H1 (cell line): ENCODE measurements around the gene PRRX1. TPM values are rescaled to one million over a fixed set of nuclear protein-coding genes. Genes with fewer than 3 reads are reported as not detected.

Experiments used
- CTCF ChIA-PET: fragments of 300-600 bp; sonication (Branson Sonifier 250); formaldehyde crosslinking; loops from one replicate; lab custom pipeline; 2021; ENCODE audit not compliant: partially characterized antibody; lab: Charles Lee
- POLR2A ChIA-PET: fragments of 300-600 bp; sonication (Branson Sonifier 250); formaldehyde crosslinking; loops from one replicate; lab custom pipeline; 2021; ENCODE audit warnings: inconsistent platforms; ENCODE audit not compliant: partially characterized antibody; lab: Charles Lee
- DNase-seq, 2 experiments: peaks; one replicate each; pipeline versions ENCODE4 v3.0.0 to v3.0.0-alpha.2; 2010 to 2022; ENCODE audit warnings: low spot score in 2 of 2, low read depth in 1 of 2, mixed read lengths in 1 of 2
- FAIRE-seq: peaks from 2 replicates; lab custom pipeline; 2011; peaks lifted over from hg19 to GRCh38; lab: Jason Lieb, UNC
- H2AFZ ChIP-seq: 2 replicates; pipeline ENCODE4 v1.8.1; 2012; ENCODE audit warnings: low read length, inconsistent platforms
- H2AK5ac ChIP-seq: 2 replicates; pipeline ENCODE4 v1.6.1; 2013; ENCODE audit warnings: low read depth, low read length
- H2BK120ac ChIP-seq: replicated peaks from 2 replicates; pipeline ENCODE3; 2013; ENCODE audit warnings: low read depth, low read length, inconsistent platforms
- H2BK12ac ChIP-seq: 2 replicates; pipeline ENCODE4 v1.6.1; 2013; ENCODE audit warnings: low read depth, low read length
- H2BK15ac ChIP-seq: 2 replicates; pipeline ENCODE4 v1.6.1; 2013; ENCODE audit warnings: low read length
- H2BK20ac ChIP-seq: 2 replicates; pipeline ENCODE4 v1.6.1; 2013; ENCODE audit warnings: low read length
- H2BK5ac ChIP-seq: 2 replicates; pipeline ENCODE4 v1.6.1; 2013; ENCODE audit warnings: low read depth, low read length
- H3K14ac ChIP-seq: 2 replicates; pipeline ENCODE4 v1.6.1; 2013; ENCODE audit warnings: inconsistent platforms; ENCODE audit not compliant: insufficient read length
- H3K18ac ChIP-seq: 2 replicates; pipeline ENCODE4 v1.6.1; 2013; ENCODE audit warnings: low read length; ENCODE audit errors: extremely low read depth
- H3K23ac ChIP-seq: 2 replicates; pipeline ENCODE4 v1.6.1; 2013; ENCODE audit warnings: inconsistent platforms; ENCODE audit not compliant: insufficient read length
- H3K23me2 ChIP-seq: 2 replicates; pipeline ENCODE4 v1.6.1; 2013; ENCODE audit warnings: low read depth, low read length
- H3K27ac ChIP-seq: 2 replicates; pipeline ENCODE4 v1.6.1; 2011; ENCODE audit warnings: low read depth, low read length, inconsistent platforms
- H3K27me3 ChIP-seq, 4 experiments: replicated peaks in 1 of 4; 1 replicate in 1 of 4; 2 replicates in 3 of 4; pipeline versions ENCODE4 v1.6.1 to v1.8.1; 2011 to 2013; ENCODE audit warnings: low read length in 3 of 4, mild to moderate bottlenecking in 3 of 4, inconsistent platforms in 2 of 4, mixed read lengths in 2 of 4, moderate library complexity in 1 of 4; ENCODE audit not compliant: control insufficient read depth in 3 of 4, insufficient read depth in 3 of 4; ENCODE audit errors: extremely low read depth in 1 of 4
- H3K36me3 ChIP-seq, 4 experiments: 2 replicates each; pipeline versions ENCODE4 v1.6.1 to v1.8.1; 2011 to 2013; ENCODE audit warnings: mild to moderate bottlenecking in 4 of 4, low read length in 3 of 4, moderate library complexity in 2 of 4, control low read depth in 1 of 4, inconsistent platforms in 1 of 4; ENCODE audit not compliant: insufficient read depth in 4 of 4, control insufficient read depth in 2 of 4
- H3K4ac ChIP-seq: replicated peaks from 2 replicates; pipeline ENCODE3; 2013; ENCODE audit warnings: low read length, low read depth, mixed read lengths, inconsistent platforms; ENCODE audit not compliant: insufficient read length
- H3K4me1 ChIP-seq, 4 experiments: replicated peaks in 1 of 4; 1 replicate in 1 of 4; 2 replicates in 3 of 4; pipeline versions ENCODE4 v1.6.1 to v1.8.1; 2011 to 2013; ENCODE audit warnings: low read length in 3 of 4, inconsistent platforms in 2 of 4, mixed read lengths in 1 of 4; ENCODE audit not compliant: insufficient read depth in 4 of 4, control insufficient read depth in 3 of 4
- H3K4me2 ChIP-seq, 2 experiments: 2 replicates each; pipeline versions ENCODE4 v1.6.1 to v1.8.1; 2011 to 2013; ENCODE audit warnings: low read depth in 2 of 2, low read length in 2 of 2, control low read depth in 1 of 2, inconsistent platforms in 1 of 2, mild to moderate bottlenecking in 1 of 2; ENCODE audit not compliant: insufficient read depth in 1 of 2
- H3K4me3 ChIP-seq, 4 experiments: fragments of 200-600, 300-600 bp in 1 of 4; sonication (generic), shearing (Covaris generic), sonication (Bioruptor Twin) in 1 of 4; 2 replicates each; pipeline versions ENCODE4 v1.5.1 to v1.8.1; 2011 to 2016; ENCODE audit warnings: low read length in 4 of 4, low read depth in 3 of 4, control low read depth in 2 of 4, inconsistent platforms in 2 of 4, mild to moderate bottlenecking in 2 of 4, mixed read lengths in 1 of 4, moderate library complexity in 1 of 4; ENCODE audit not compliant: insufficient read depth in 2 of 4; ENCODE audit errors: extremely low read depth in 1 of 4
- H3K56ac ChIP-seq: replicated peaks from 2 replicates; pipeline ENCODE3; 2013; ENCODE audit warnings: low read depth, mild to moderate bottlenecking, mixed read lengths, low read length, inconsistent platforms; ENCODE audit not compliant: insufficient read length
- H3K79me1 ChIP-seq: 2 replicates; pipeline ENCODE4 v1.6.1; 2013; ENCODE audit warnings: low read depth, low read length, control low read depth
- H3K79me2 ChIP-seq, 2 experiments: 2 replicates each; pipeline versions ENCODE4 v1.6.1 to v1.8.1; 2012 to 2013; ENCODE audit warnings: low read length in 2 of 2, mild to moderate bottlenecking in 2 of 2, inconsistent platforms in 1 of 2; ENCODE audit not compliant: insufficient read depth in 2 of 2, control insufficient read depth in 1 of 2
- H3K9ac ChIP-seq, 4 experiments: replicated peaks in 1 of 4; 1 replicate in 1 of 4; 2 replicates in 3 of 4; pipeline versions ENCODE4 v1.6.1 to v1.8.1; 2011 to 2013; ENCODE audit warnings: low read depth in 3 of 4, low read length in 3 of 4, control low read depth in 2 of 4, mild to moderate bottlenecking in 2 of 4, moderate library complexity in 2 of 4, inconsistent platforms in 1 of 4; ENCODE audit errors: extremely low read depth in 1 of 4
- H3K9me3 ChIP-seq, 2 experiments: 2 replicates each; pipeline versions ENCODE4 v1.6.1 to v1.8.1; 2012 to 2013; ENCODE audit warnings: mild to moderate bottlenecking in 2 of 2, moderate library complexity in 2 of 2, control low read depth in 1 of 2, inconsistent platforms in 1 of 2, low read depth in 1 of 2, low read length in 1 of 2, mixed read lengths in 1 of 2; ENCODE audit not compliant: insufficient read depth in 2 of 2
- H4K20me1 ChIP-seq, 2 experiments: replicated peaks in 1 of 2; 2 replicates each; pipeline versions ENCODE3 to v1.8.1; 2011 to 2013; ENCODE audit warnings: inconsistent platforms in 2 of 2, low read length in 2 of 2, mild to moderate bottlenecking in 1 of 2; ENCODE audit not compliant: insufficient read depth in 2 of 2, control insufficient read depth in 1 of 2
- H4K5ac ChIP-seq: 2 replicates; pipeline ENCODE4 v1.6.1; 2013; ENCODE audit warnings: low read length, low read depth, mixed read lengths, inconsistent platforms; ENCODE audit not compliant: insufficient read length
- H4K8ac ChIP-seq: 2 replicates; pipeline ENCODE4 v1.8.0; 2013; ENCODE audit warnings: mild to moderate bottlenecking, moderate library complexity, low read length, inconsistent platforms; ENCODE audit not compliant: insufficient read depth; ENCODE audit errors: extremely low read depth
- H4K91ac ChIP-seq: replicated peaks from 2 replicates; pipeline ENCODE3; 2013; ENCODE audit warnings: low read length, mixed read lengths, inconsistent platforms; ENCODE audit not compliant: insufficient read length
- ATF2 ChIP-seq: IDR thresholded peaks from 2 replicates; pipeline ENCODE4 v1.6.1; 2012; ENCODE audit warnings: low read length, inconsistent platforms
- BACH1 ChIP-seq: IDR thresholded peaks from 2 replicates; pipeline ENCODE4 v1.6.1; 2012; ENCODE audit warnings: low read length, improper control_type of control experiment
- CBX8 ChIP-seq: fragments of 300-800, 300-1000 bp; sonication (generic); IDR thresholded peaks from 2 replicates; pipeline ENCODE4 v1.7.1; 2016; ENCODE audit warnings: low read depth, low read length, borderline replicate concordance
- FOSL1 ChIP-seq: IDR thresholded peaks from 2 replicates; pipeline ENCODE4 v1.6.1; 2011; ENCODE audit warnings: mild to moderate bottlenecking, low read depth, low read length, moderate library complexity; ENCODE audit not compliant: insufficient read depth
- POLR2AphosphoS5 ChIP-seq: IDR thresholded peaks from 2 replicates; pipeline ENCODE4 v1.6.1; 2011; ENCODE audit warnings: low read depth, low read length
- RXRA ChIP-seq: IDR thresholded peaks from 2 replicates; pipeline ENCODE4 v1.6.1; 2011; ENCODE audit warnings: low read depth, mild to moderate bottlenecking, low read length, moderate library complexity; ENCODE audit not compliant: insufficient read depth
- SAP30 ChIP-seq: fragments of 300-600 bp; sonication (generic); IDR thresholded peaks from 2 replicates; pipeline ENCODE4 v1.7.1; 2012; ENCODE audit warnings: low read length, moderate library complexity, mild to moderate bottlenecking, inconsistent platforms; ENCODE audit not compliant: insufficient read depth, insufficient replicate concordance
- SIN3A ChIP-seq, 2 experiments: IDR thresholded peaks in 1 of 2; conservative IDR thresholded peaks in 1 of 2; 2 replicates each; pipeline ENCODE4 v1.6.1; 2011 to 2012; ENCODE audit warnings: low read length in 2 of 2, improper control_type of control experiment in 1 of 2, low read depth in 1 of 2, mild to moderate bottlenecking in 1 of 2
- SIRT6 ChIP-seq: IDR thresholded peaks from one replicate; pipeline ENCODE4 v1.7.1; 2012; ENCODE audit warnings: low read length, inconsistent platforms
- TAF1 ChIP-seq: IDR thresholded peaks from 2 replicates; pipeline ENCODE4 v1.6.1; 2011; ENCODE audit warnings: mild to moderate bottlenecking, low read depth, low read length
- TAF7 ChIP-seq: optimal IDR thresholded peaks from 2 replicates; pipeline ENCODE3; 2011; ENCODE audit warnings: low read depth, mild to moderate bottlenecking, inconsistent platforms, low read length, moderate library complexity, borderline replicate concordance
- TCF12 ChIP-seq: IDR thresholded peaks from 2 replicates; pipeline ENCODE4 v1.6.1; 2011; ENCODE audit warnings: low read depth, mild to moderate bottlenecking, low read length
- ZNF274 ChIP-seq: IDR thresholded peaks from 2 replicates; pipeline ENCODE4 v1.7.0; 2012; ENCODE audit warnings: low read length, borderline replicate concordance; ENCODE audit errors: extremely low read depth
- WGBS, 2 experiments: shearing (Covaris generic) in 1 of 2; methylation state at CpG; one replicate each; pipeline versions ENCODE4 v1.1.6 to v1.1.7; 2013 to 2015; ENCODE audit warnings: low lambda C conversion rate in 2 of 2, mixed read lengths in 2 of 2, inconsistent platforms in 1 of 2, low coverage in 1 of 2, missing lambda C conversion rate in 1 of 2; ENCODE audit not compliant: insufficient replicate concordance in 2 of 2, insufficient coverage in 1 of 2, insufficient read length in 1 of 2; ENCODE audit errors: extremely low coverage in 1 of 2, missing lambda C conversion rate in 1 of 2; 5-methylcytosine and 5-hydroxymethylcytosine counted together
- polyA plus RNA-seq, 7 experiments: library from polyadenylated mRNA; depleted of rRNA in 3 of 7; stranded (reverse) in 5 of 7; unstranded in 2 of 7; fragments of >200 nt in 5 of 7; fragments of 200-250 nt in 2 of 7; gene quantifications; 1 replicate in 5 of 7; 2 replicates in 1 of 7; 4 replicates in 1 of 7; pipeline versions ENCODE4 v1.2.1 to v1.2.3, GENCODE V29; 2011 to 2013; ENCODE audit warnings: missing spikeins in 2 of 7, mixed read lengths in 2 of 7
- total RNA-seq: library from RNA; stranded (reverse); fragmentation: NEBNext Ultra II Directional; extraction: Animal tissue kit (Norgen Biotek cat#: 25700); gene quantifications from 2 replicates; pipeline ENCODE4 v1.2.1, GENCODE V29; 2021

PRRX1 gene
- total and polyA plus RNA-seq, 2 of the 8 experiments (the other 6 are each of a cell fraction or from before 2014, with no cell fraction given), result not detected

- Histone ChIP-seq H3K56ac (no peak overlapping the region), H2BK15ac (no peak overlapping the region), H3K9me3 (no peaks in the 10 kb centered on the region), H2AFZ (no peak overlapping the region), H3K79me1 (no peaks in the 10 kb centered on the region), H3K79me2 (no peaks in the 10 kb centered on the region), H3K14ac (no peak overlapping the region), H3K4ac (no peak overlapping the region), H3K27me3 (no peaks in the 10 kb centered on the region), H3K23me2 (no peaks in the 10 kb centered on the region), H3K4me1 (no peaks in the 10 kb centered on the region), H2BK20ac (no peak overlapping the region), H4K91ac (no peak overlapping the region), H2BK12ac (no peak overlapping the region), H3K36me3 (no peaks in the 10 kb centered on the region), H4K5ac (no peak overlapping the region), H3K4me3 (no peak overlapping the region), H3K9ac (no peak overlapping the region), H3K23ac (no peak overlapping the region), H3K27ac (no peak overlapping the region), H2BK120ac (no peak overlapping the region), H4K8ac (no peak overlapping the region), H2AK5ac (no peak overlapping the region), H2BK5ac (no peak overlapping the region), H3K18ac (no peak overlapping the region), H3K4me2 (no peak overlapping the region), H4K20me1 (no peaks in the 10 kb centered on the region)
- WGBS, 2 experiments, result 92% methylated on average over 1 of the region's 1 CpG; no CpG with 5 or more reads in 1 of the 2 experiments
- no peak for DNase-seq
- CTCF ChIA-PET, result interaction anchor here (1.0 kb wide), 1 partner anchor 545 kb away, joined by 3 read pairs; no protein-coding TSS in a partner anchor
- POLR2A ChIA-PET, result interaction anchor here (1.4 kb wide), 1 partner anchor 9 kb away, joined by 3 read pairs; no protein-coding TSS in a partner anchor
- no peak for FAIRE-seq
- no peak for TF ChIP-seq SAP30
- no peak for TF ChIP-seq TAF7
- TF ChIP-seq SIN3A (conservative IDR thresholded peaks at IDR 0.05 in 1 of 2, IDR thresholded peaks at IDR 0.05 in 1 of 2; ENCODE audit: low read depth in 1 of 2, low read length in 2 of 2), result no peak
- TF ChIP-seq FOSL1, result no peak
- no peak for TF ChIP-seq POLR2AphosphoS5
- TF ChIP-seq BACH1, result no peak
- no peak for TF ChIP-seq TAF1
- no peak for TF ChIP-seq RXRA
- TF ChIP-seq ATF2, result no peak
- TF ChIP-seq SIRT6, result no peak
- no peak for TF ChIP-seq TCF12
- TF ChIP-seq CBX8, result no peak
- no peak for TF ChIP-seq ZNF274
Observed at GRCh38 chr1:170682169-170682568, 18.2 kb downstream of the PRRX1 start.
